Mesodermal cell (in vitro differentiated cells): Measurements from ENCODE around the gene ACOX1.

Source experiments
- H3K27ac ChIP-seq: 2 replicates; pipeline ENCODE4 v1.7.0; 2013; ENCODE audit warnings: mild to moderate bottlenecking, low read depth, low read length, moderate library complexity; ENCODE audit not compliant: severe bottlenecking
- H3K36me3 ChIP-seq: 2 replicates; pipeline ENCODE4 v1.7.1; 2013; ENCODE audit warnings: mild to moderate bottlenecking, low read length, moderate library complexity; ENCODE audit not compliant: control insufficient read depth, insufficient read depth
- H3K4me1 ChIP-seq: one replicate; pipeline ENCODE4 v1.7.1; 2013; ENCODE audit warnings: mild to moderate bottlenecking, low read length; ENCODE audit not compliant: insufficient read depth, control insufficient read depth, poor library complexity, severe bottlenecking
- H3K4me3 ChIP-seq: 2 replicates; pipeline ENCODE4 v1.7.0; 2013; ENCODE audit warnings: low read length, control low read depth, mild to moderate bottlenecking; ENCODE audit not compliant: insufficient read depth, poor library complexity, severe bottlenecking; ENCODE audit errors: extremely low read depth
- H3K9me3 ChIP-seq: 2 replicates; pipeline ENCODE4 v1.7.1; 2013; ENCODE audit warnings: mild to moderate bottlenecking, low read length, moderate library complexity; ENCODE audit not compliant: control insufficient read depth
- WGBS, 2 experiments: methylation state at CpG; one replicate each; pipeline ENCODE4 v1.1.5; 2013; ENCODE audit warnings: missing lambda C conversion rate in 2 of 2; ENCODE audit not compliant: insufficient coverage in 2 of 2; 5-methylcytosine and 5-hydroxymethylcytosine counted together

ACOX1 gene

GRCh38 chr17:76007850-76008165 lies 28.8 kb upstream of the ACOX1 start:
- no peak overlapping the region for H3K4me3 ChIP-seq
- 93 to 94% methylated on average over 16 of the region's 16 CpGs for WGBS, 2 experiments
- peaks cover 9% of the 10 kb centered on the region for H3K4me1 ChIP-seq
- no peak overlapping the region for H3K27ac ChIP-seq
- no peaks in the 10 kb centered on the region for H3K36me3 ChIP-seq
- no peaks in the 10 kb centered on the region for H3K9me3 ChIP-seq

- WGBS, 2 experiments: 93 to 94% methylated on average over 37 to 39 of the region's 39 CpGs
- Histone ChIP-seq H3K36me3 (no peaks in the 10 kb centered on the region), H3K9me3 (no peaks in the 10 kb centered on the region), H3K27ac (no peak overlapping the region), H3K4me3 (no peak overlapping the region), H3K4me1 (peaks cover 9% of the 10 kb centered on the region)
These were observed 28.3 kb upstream of the ACOX1 start for GRCh38 chr17:76007131-76007849.

DNA sequence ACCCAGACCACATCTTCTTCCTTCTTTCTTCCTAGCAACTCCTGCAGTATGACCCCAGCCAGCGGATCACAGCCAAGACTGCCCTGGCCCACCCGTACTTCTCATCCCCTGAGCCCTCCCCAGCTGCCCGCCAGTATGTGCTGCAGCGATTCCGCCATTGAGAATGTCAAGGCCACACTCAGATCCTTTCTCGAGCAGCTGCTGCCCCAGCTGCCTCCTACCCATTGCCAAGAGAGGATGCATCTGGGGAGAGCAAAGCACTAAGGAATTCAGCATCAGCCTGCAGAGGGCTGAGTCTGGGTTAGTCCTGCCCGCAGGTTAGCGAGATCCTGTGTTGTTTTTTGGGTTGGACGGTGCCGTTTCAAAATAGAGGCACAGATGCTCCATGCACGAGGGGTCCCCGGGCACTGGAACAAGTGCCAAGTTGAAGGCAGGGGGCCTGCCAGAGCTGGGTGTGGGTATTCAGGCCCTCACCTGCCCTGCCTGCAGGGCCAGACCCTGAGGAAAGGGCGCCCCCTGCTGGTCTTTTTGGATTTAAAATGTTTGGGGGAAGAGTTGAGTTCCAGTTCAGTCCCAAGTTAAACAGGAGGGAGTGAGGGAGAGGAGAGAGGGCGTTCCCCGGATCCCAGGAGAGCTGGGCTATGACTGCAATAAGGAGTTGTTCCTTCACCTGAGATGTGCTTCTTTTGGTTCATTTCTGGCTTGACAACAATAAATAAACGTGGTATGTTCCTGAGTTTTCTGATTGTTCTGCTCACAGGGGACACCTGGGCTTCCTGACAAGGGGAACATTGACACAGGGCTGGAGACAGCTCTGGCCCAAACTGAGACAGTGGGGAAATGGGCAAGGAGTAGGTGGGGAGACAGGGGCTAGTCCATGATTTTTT lies 26.5 kb upstream of the ACOX1 start:
- 70 to 73% methylated on average over 12 to 16 of the region's 16 CpGs for WGBS, 2 experiments
- Histone ChIP-seq H3K4me1 (peaks cover 9% of the 10 kb centered on the region), H3K9me3 (no peaks in the 10 kb centered on the region)

GRCh38 chr17:76004750-76005262 lies 25.8 kb upstream of the ACOX1 start:
- peak overlapping the region; percentile 32 for H3K27ac ChIP-seq
- peaks cover 9% of the 10 kb centered on the region for H3K4me1 ChIP-seq
- no peaks in the 10 kb centered on the region for H3K9me3 ChIP-seq
- no peak overlapping the region for H3K4me3 ChIP-seq
- 85 to 98% methylated on average over 6 to 8 of the region's 8 CpGs for WGBS, 2 experiments
- no peaks in the 10 kb centered on the region for H3K36me3 ChIP-seq

More for the DNA sequence above, 26.5 kb upstream of the ACOX1 start:
- Histone ChIP-seq H3K4me3 (no peak overlapping the region), H3K36me3 (no peaks in the 10 kb centered on the region), H3K27ac (peak overlapping the region; percentile 32)

DNA sequence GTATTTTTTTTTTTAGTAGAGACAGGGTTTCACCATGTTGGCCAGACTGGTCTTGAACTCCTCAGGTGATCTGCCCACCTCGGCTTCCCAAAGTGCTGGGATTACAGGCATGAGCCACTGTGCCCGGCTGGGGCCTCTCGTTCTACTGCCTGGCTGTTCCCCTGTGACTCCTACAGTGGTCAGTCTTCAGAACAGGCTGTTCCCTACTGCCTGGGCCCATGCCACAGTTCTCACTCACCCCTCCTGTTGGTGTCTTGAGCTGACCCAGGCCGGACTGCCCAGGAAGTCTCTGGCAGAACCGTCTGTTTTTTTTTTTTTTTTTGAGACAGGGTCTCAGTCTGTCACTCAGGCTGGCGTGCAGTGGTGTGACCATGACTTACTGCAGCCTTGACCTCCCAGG lies 24.9 kb upstream of the ACOX1 start:
- Histone ChIP-seq H3K4me3 (no peak overlapping the region), H3K36me3 (no peaks in the 10 kb centered on the region), H3K9me3 (no peaks in the 10 kb centered on the region), H3K4me1 (peaks cover 9% of the 10 kb centered on the region), H3K27ac (no peak overlapping the region)
- 88 to 91% methylated on average over 5 to 6 of the region's 6 CpGs for WGBS, 2 experiments

GRCh38 chr17:76002100-76002499 lies 23.1 kb upstream of the ACOX1 start:
- H3K4me3 ChIP-seq: no peak overlapping the region
- 96 to 98% methylated on average over 10 to 12 of the region's 12 CpGs for WGBS, 2 experiments
- no peaks in the 10 kb centered on the region for H3K9me3 ChIP-seq
- peaks cover 23% of the 10 kb centered on the region for H3K4me1 ChIP-seq
- H3K36me3 ChIP-seq: no peaks in the 10 kb centered on the region
- H3K27ac ChIP-seq: no peak overlapping the region

DNA sequence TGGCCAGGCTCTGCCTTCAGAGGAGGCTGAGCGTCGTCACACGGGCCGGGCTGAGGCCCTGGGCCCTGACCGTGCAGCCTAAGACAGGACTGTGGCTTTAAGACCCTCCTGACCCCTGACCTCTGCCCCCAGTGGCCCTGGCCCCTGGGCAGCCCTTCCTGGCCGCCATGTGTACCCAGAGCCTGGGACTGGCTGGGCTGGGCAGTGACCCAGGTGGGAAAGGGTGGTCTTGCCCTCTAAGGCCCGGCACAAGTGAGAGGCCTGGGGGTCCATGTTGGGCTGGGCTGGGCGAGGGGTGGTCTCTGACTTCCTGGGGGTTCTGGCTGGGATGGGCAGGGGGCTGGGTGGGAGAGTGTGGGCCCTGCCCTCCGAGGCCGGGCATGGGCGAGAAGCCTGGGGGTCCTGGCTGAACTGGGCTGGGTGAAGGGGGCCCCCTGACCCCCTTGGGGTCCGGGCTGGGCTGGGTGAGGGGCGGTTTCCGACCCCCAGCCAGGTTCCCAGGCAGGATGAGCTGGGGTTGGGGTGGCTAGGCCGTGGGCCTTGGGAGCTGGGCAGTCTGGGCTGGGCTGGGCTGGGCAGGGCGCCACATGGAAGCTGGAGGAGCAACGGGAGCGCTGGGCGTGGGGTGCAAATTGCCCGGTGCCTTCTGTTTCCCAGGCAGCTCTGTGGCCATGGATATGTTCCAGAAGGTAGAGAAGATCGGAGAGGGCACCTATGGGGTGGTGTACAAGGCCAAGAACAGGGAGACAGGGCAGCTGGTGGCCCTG lies 22.0 kb upstream of the ACOX1 start, which contains the start of gene CDK3:
CDK3 (plus strand) TSS at position 101 of the 767 bp plus-strand sequence; CDS start at position 672, 571 bp downstream.
- WGBS, 2 experiments: 80 to 86% methylated on average over 11 to 14 of the region's 21 CpGs
- Histone ChIP-seq H3K9me3 (no peaks in the 10 kb centered on the region), H3K4me3 (no peak within 1 kb of the TSS)

GRCh38 chr17:76000016-76000754 lies 21.2 kb upstream of the ACOX1 start:
- H3K27ac ChIP-seq: no peak overlapping the region
- peaks cover 28% of the 10 kb centered on the region for H3K4me1 ChIP-seq
- 73 to 79% methylated on average over 23 to 29 of the region's 31 CpGs for WGBS, 2 experiments
- no peak overlapping the region for H3K4me3 ChIP-seq
- peaks cover 5% of the 10 kb centered on the region for H3K36me3 ChIP-seq
- H3K9me3 ChIP-seq: no peaks in the 10 kb centered on the region

More for the DNA sequence above, 22.0 kb upstream of the ACOX1 start, which contains the start of gene CDK3:
- Histone ChIP-seq H3K4me1 (peaks cover 29% of the 10 kb centered on the region), H3K27ac (no peak within 1 kb of the TSS), H3K36me3 (no peaks in the 10 kb centered on the region)

DNA sequence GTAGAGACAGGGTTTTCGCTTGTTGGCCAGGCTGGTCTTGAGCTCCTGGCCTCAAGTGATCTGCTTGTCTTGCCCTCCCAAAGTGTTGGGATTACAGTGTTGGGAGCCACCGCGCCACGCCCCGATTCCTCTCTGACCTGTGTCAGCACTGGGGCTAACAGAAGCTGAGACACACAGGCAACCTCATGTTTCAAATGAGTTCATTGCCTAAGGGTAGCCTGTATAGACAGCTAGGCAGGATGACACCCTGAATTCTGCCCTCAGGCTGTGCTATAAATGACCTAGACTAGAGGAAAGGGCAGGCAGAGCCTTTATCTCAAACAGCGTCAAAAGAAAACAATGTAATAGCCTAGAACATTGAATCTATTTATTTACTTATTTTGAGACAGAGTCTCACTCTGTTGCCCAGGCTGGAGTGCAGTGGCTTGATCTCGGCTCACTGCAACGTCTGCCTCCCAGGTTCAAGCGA lies 19.4 kb upstream of the ACOX1 start:
- Histone ChIP-seq H3K36me3 (peaks cover 5% of the 10 kb centered on the region), H3K4me1 (peaks cover 20% of the 10 kb centered on the region), H3K9me3 (no peaks in the 10 kb centered on the region), H3K27ac (no peak overlapping the region), H3K4me3 (no peak overlapping the region)
- WGBS, 2 experiments: 93 to 99% methylated on average over 8 of the region's 9 CpGs
